Small intestine (tissue), 7 donors: ENCODE results near the gene PCDHA12. TPM values are rescaled to one million over a fixed set of nuclear protein-coding genes. Genes with fewer than 3 reads are reported as not detected.

Experiments
- DNase-seq, 2 donors: peaks; one replicate each; pipeline versions ENCODE4 v3.0.0 to v3.0.0-alpha.2; 2013
- FAIRE-seq: peaks from 2 replicates; lab custom pipeline; 2012; peaks lifted over from hg19 to GRCh38; lab: Jason Lieb, UNC
- H3K27ac ChIP-seq, 3 donors: one replicate each; pipeline ENCODE4 v1.5.1; 2013; ENCODE audit warnings: low read length in 2 of 3, mild to moderate bottlenecking in 2 of 3, control low read depth in 1 of 3, inconsistent platforms in 1 of 3, low read depth in 1 of 3, moderate library complexity in 1 of 3
- H3K27me3 ChIP-seq, 3 donors: one replicate each; pipeline ENCODE4 v1.6.1; 2013; ENCODE audit warnings: low read length in 3 of 3, inconsistent platforms in 1 of 3; ENCODE audit not compliant: control insufficient read depth in 3 of 3, insufficient read depth in 3 of 3
- H3K36me3 ChIP-seq, 3 donors: one replicate each; pipeline ENCODE4 v1.6.1; 2013; ENCODE audit warnings: low read length in 3 of 3, inconsistent platforms in 1 of 3, low read depth in 1 of 3, mild to moderate bottlenecking in 1 of 3, moderate library complexity in 1 of 3; ENCODE audit not compliant: control insufficient read depth in 3 of 3, insufficient read depth in 2 of 3
- H3K4me1 ChIP-seq, 3 donors: one replicate each; pipeline ENCODE4 v1.6.1; 2013; ENCODE audit warnings: low read length in 2 of 3, inconsistent platforms in 1 of 3, low read depth in 1 of 3, mild to moderate bottlenecking in 1 of 3, moderate library complexity in 1 of 3; ENCODE audit not compliant: control insufficient read depth in 3 of 3, insufficient read depth in 2 of 3
- H3K4me3 ChIP-seq, 3 donors: one replicate each; pipeline ENCODE4 v1.5.1; 2013; ENCODE audit warnings: low read length in 3 of 3, control low read depth in 1 of 3, inconsistent platforms in 1 of 3, low read depth in 1 of 3, mild to moderate bottlenecking in 1 of 3, moderate library complexity in 1 of 3
- H3K9me3 ChIP-seq, 2 donors: one replicate each; pipeline ENCODE4 v1.6.1; 2013; ENCODE audit warnings: low read depth in 1 of 2, low read length in 1 of 2; ENCODE audit not compliant: control insufficient read depth in 2 of 2, insufficient read depth in 1 of 2
- WGBS, 3 donors: extraction: QIAGEN DNeasy Blood & Tissue Kit; methylation state at CpG; one replicate each; pipeline ENCODE4 v1.1.7; 2013; 5-methylcytosine and 5-hydroxymethylcytosine counted together
- polyA plus RNA-seq, 4 donors: library from polyadenylated mRNA; stranded (reverse) in 3 of 4; unstranded in 1 of 4; fragments of 200-250 nt in 3 of 4; fragments of 120-200 nt in 1 of 4; gene quantifications; one replicate each; pipeline versions ENCODE4 v1.2.1 to v1.2.3, GENCODE V29; 2013
- donor health status: healthy with polysubstance abuse.
- donor health status: control.
- donor health status: control.
- donor health status: Bipolar disorder and iron deficiency.
- donor health status: healthy.

Gene PCDHA12
- polyA plus RNA-seq, 4 donors, result 0.01 to 0.03 TPM; not detected in 2

DNA sequence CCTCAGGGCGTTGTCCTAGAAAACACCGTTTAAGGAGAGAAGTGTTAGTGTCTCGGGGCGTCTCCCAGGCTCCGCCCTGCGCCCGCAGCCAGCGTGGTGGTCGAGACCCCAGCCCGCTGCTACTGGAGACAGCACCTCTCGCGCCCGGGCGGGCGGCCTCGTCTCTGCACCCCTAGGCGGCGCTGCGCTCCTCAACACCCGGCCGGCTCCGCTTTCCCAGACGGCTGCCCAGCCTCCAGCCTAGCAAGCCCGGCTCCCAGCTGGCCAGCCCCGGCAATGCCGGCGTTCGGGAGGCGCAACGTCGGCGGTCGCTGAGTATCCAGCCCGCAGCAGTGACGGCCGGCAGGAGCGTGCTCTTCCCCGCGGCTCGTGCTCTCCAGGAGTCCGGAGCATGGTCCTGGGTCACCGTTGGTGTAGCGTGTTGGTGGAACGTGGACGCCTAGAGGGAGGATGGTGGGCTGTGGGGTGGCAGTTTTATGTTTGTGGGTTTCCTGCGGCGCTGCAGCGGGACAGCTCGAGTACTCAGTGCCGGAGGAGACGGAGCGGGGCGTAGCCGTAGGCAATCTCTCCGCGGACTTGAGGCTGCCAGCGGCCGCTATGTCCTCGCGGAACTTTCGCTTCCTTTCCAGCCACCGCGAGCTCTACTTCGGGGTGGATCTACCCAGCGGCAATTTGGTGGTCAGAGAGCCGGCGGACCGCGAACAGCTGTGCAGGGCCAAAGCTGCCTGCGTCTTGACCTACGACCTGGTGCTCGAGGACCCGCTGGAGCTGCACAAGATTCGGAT is 51.5 kb downstream of the PCDHA12 start:
- no peaks in the 10 kb centered on the region for H3K4me1 ChIP-seq
- H3K27ac ChIP-seq, result no peak overlapping the region
- WGBS, 3 donors, result 4 to 22% (median 19%) methylated on average over 71 to 74 of the region's 74 CpGs
- FAIRE-seq, result no peak
- peak in 1 of 2 donors; percentile 61 for DNase-seq
- H3K9me3 ChIP-seq, result peaks cover 2 to 15% of the 10 kb centered on the region in 2 donors
- H3K27me3 ChIP-seq, result peaks cover 0 to 30% (median 19%) of the 10 kb centered on the region in 3 donors
- H3K36me3 ChIP-seq, result no peaks in the 10 kb centered on the region
- peak overlapping the region in 2 of 3 donors; percentile 2 to 25 for H3K4me3 ChIP-seq

DNA sequence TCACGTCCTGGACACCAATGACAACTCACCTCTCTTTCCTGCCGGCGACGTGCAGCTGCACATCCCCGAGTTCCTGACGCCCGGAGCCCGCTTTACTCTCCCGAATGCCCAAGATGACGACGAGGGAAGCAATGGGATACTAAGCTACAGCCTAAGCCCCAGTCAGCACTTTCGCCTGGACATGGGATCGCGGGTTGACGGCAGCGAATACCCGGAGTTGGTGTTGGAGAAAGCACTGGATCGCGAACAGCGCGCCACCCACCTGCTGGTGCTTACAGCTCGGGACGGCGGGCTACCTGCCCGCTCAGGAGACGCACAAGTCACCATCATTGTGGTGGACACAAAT is 52.1 kb downstream of the PCDHA12 start:
- no peak overlapping the region for H3K27ac ChIP-seq
- peak overlapping the region in 1 of 3 donors; percentile 25 for H3K4me3 ChIP-seq
- peaks cover 2 to 15% of the 10 kb centered on the region in 2 donors for H3K9me3 ChIP-seq
- no peaks in the 10 kb centered on the region for H3K4me1 ChIP-seq
- peaks cover 0 to 30% (median 19%) of the 10 kb centered on the region in 3 donors for H3K27me3 ChIP-seq
- no peak for DNase-seq
- whole genome bisulfite sequencing, 3 donors, result 13 to 37% (median 26%) methylated on average over 26 of the region's 26 CpGs
- no peaks in the 10 kb centered on the region for H3K36me3 ChIP-seq
- no peak for FAIRE-seq

Other genes starting within 250 kb of the PCDHA12 start
- gene CD14, start 242.1 kb upstream of the PCDHA12 start, polyA plus RNA-seq, result 10 to 100 TPM in 1 of 4 donors, 1 to 10 TPM in 3; 3.1 to 30.3 (median 8.5) TPM
- 10 to 100 TPM in 2 of 4 donors, 1 to 10 TPM in 2; 5.4 to 21.3 (median 9.9) TPM for gene TMCO6, start 235.9 kb upstream of the PCDHA12 start, polyA plus RNA-seq
- gene NDUFA2, start 227.7 kb upstream of the PCDHA12 start, polyA plus RNA-seq, result 100 to 1,000 TPM in 3 of 4 donors, 10 to 100 TPM in 1; 86.0 to 414 (median 240) TPM
- gene IK, start 227.5 kb upstream of the PCDHA12 start, polyA plus RNA-seq, result 10 to 100 TPM; 60.0 to 96.6 (median 66.8) TPM
- 10 to 100 TPM; 20.3 to 28.9 (median 22.4) TPM for gene WDR55, start 210.4 kb upstream of the PCDHA12 start, polyA plus RNA-seq
- gene DND1, start 201.7 kb upstream of the PCDHA12 start, polyA plus RNA-seq, result 1 to 10 TPM in 3 of 4 donors, under 1 TPM in 1; 0.16 to 3.1 (median 1.9) TPM
- 10 to 100 TPM; 35.3 to 47.0 (median 40.7) TPM for gene HARS1, start 183.9 kb upstream of the PCDHA12 start, polyA plus RNA-seq
- gene HARS2, start 183.9 kb upstream of the PCDHA12 start, polyA plus RNA-seq, result 10 to 100 TPM; 21.8 to 38.0 (median 23.2) TPM
- gene ZMAT2, start 174.9 kb upstream of the PCDHA12 start, polyA plus RNA-seq, result 10 to 100 TPM; 50.3 to 79.2 (median 61.8) TPM
- gene PCDHA1, start 89.2 kb upstream of the PCDHA12 start, polyA plus RNA-seq, result under 1 TPM in 2 of 4 donors, not detected in 2; 0.06 to 0.43 TPM
- gene PCDHA2, start 80.5 kb upstream of the PCDHA12 start, polyA plus RNA-seq, result under 1 TPM in 2 of 4 donors, not detected in 2; 0.06 to 0.07 TPM
- gene PCDHA3, start 74.3 kb upstream of the PCDHA12 start, polyA plus RNA-seq, result under 1 TPM in 2 of 4 donors, not detected in 2; 0.10 to 0.28 TPM
- gene PCDHA4, start 68.2 kb upstream of the PCDHA12 start, polyA plus RNA-seq, result under 1 TPM in 2 of 4 donors, not detected in 2; 0.19 to 0.57 TPM
- under 1 TPM in 2 of 4 donors, not detected in 2; 0.07 to 0.19 TPM for gene PCDHA5, start 53.7 kb upstream of the PCDHA12 start, polyA plus RNA-seq
- under 1 TPM in 2 of 4 donors, not detected in 2; 0.12 to 0.27 TPM for gene PCDHA6, start 47.3 kb upstream of the PCDHA12 start, polyA plus RNA-seq
- under 1 TPM in 2 of 4 donors, not detected in 2; 0.06 to 0.07 TPM for gene PCDHA7, start 41.0 kb upstream of the PCDHA12 start, polyA plus RNA-seq
- under 1 TPM in 2 of 4 donors, not detected in 2; 0.04 to 0.06 TPM for gene PCDHA8, start 34.1 kb upstream of the PCDHA12 start, polyA plus RNA-seq
- gene PCDHA9, start 26.9 kb upstream of the PCDHA12 start, polyA plus RNA-seq, result under 1 TPM in 2 of 4 donors, not detected in 2; 0.01 to 0.06 TPM
- under 1 TPM in 2 of 4 donors, not detected in 2; 0.04 to 0.13 TPM for gene PCDHA10, start 19.4 kb upstream of the PCDHA12 start, polyA plus RNA-seq
- under 1 TPM in 2 of 4 donors, not detected in 2; 0.09 to 0.21 TPM for gene PCDHA11, start 6.4 kb upstream of the PCDHA12 start, polyA plus RNA-seq
- under 1 TPM in 2 of 4 donors, not detected in 2; 0.03 to 0.06 TPM for gene PCDHA13, start 6.8 kb downstream of the PCDHA12 start, polyA plus RNA-seq
- under 1 TPM in 2 of 4 donors, not detected in 2; 0.10 to 0.27 TPM for gene PCDHAC1, start 51.0 kb downstream of the PCDHA12 start, polyA plus RNA-seq
- gene PCDHAC2, start 91.2 kb downstream of the PCDHA12 start, polyA plus RNA-seq, result under 1 TPM in 2 of 4 donors, not detected in 2; 0.22 to 0.72 TPM
- gene PCDHB1, start 176.1 kb downstream of the PCDHA12 start, polyA plus RNA-seq, result under 1 TPM in 2 of 4 donors, not detected in 2; 0.03 to 0.04 TPM
- under 1 TPM in 3 of 4 donors, not detected in 1; 0.27 to 0.98 (median 0.72) TPM for gene PCDHB2, start 219.3 kb downstream of the PCDHA12 start, polyA plus RNA-seq
- under 1 TPM in 2 of 4 donors, not detected in 2; 0.31 to 0.68 TPM for gene PCDHB3, start 225.2 kb downstream of the PCDHA12 start, polyA plus RNA-seq
- under 1 TPM in 2 of 4 donors, not detected in 2; 0.64 to 0.96 TPM for gene PCDHB4, start 246.5 kb downstream of the PCDHA12 start, polyA plus RNA-seq